Omental fat pad (tissue), 4 donors: ENCODE results near the gene RRAGB. TPM values are rescaled to one million over a fixed set of nuclear protein-coding genes. Genes with fewer than 3 reads are reported as not detected.
"Not testable (repeated sequence)": the region's sequence is repeated elsewhere in the genome, so short reads cannot be mapped to it uniquely, and the experiment has no call there.

ENCODE experiments used
- ATAC-seq: fragments of 150-250 bp; one replicate; pipeline ENCODE4 v1.9.1; 2016; ENCODE audit warnings: mild to moderate bottlenecking, moderate library complexity; ENCODE audit not compliant: low FRiP score
- DNase-seq: peaks from one replicate; pipeline ENCODE4 v3.0.0-alpha.2; 2019; ENCODE audit warnings: low spot score
- total RNA-seq, 4 donors: library from RNA; depleted of rRNA; stranded (reverse); fragments of >200 nt; gene quantifications; one replicate each; pipeline ENCODE4 v1.1.0, GENCODE V29; 2016
- TF ChIP-seq, protein P1 (sequence below), 3 donors: fragments of 450-650 bp; IDR thresholded peaks; one replicate each; pipeline ENCODE4 v1.5.1; 2016 to 2017; ENCODE audit warnings: antibody characterized with exemption in 3 of 3, mild to moderate bottlenecking in 3 of 3, moderate library complexity in 2 of 3

The RRAGB gene
- total RNA-seq, result 10 to 100 TPM in 3 of 4 donors, 1 to 10 TPM in 1; 9.5 to 25.9 (median 16.4) TPM

GRCh38 chrX:55717521-55718497 is at the start of gene RRAGB:
Gene RRAGB (plus strand): TSS chrX:55717749. CDS start chrX:55718328, 579 bp downstream.
- DNase-seq (peak; percentile 72), ATAC-seq (peak; percentile 100)
- TF ChIP-seq, protein P1, sequence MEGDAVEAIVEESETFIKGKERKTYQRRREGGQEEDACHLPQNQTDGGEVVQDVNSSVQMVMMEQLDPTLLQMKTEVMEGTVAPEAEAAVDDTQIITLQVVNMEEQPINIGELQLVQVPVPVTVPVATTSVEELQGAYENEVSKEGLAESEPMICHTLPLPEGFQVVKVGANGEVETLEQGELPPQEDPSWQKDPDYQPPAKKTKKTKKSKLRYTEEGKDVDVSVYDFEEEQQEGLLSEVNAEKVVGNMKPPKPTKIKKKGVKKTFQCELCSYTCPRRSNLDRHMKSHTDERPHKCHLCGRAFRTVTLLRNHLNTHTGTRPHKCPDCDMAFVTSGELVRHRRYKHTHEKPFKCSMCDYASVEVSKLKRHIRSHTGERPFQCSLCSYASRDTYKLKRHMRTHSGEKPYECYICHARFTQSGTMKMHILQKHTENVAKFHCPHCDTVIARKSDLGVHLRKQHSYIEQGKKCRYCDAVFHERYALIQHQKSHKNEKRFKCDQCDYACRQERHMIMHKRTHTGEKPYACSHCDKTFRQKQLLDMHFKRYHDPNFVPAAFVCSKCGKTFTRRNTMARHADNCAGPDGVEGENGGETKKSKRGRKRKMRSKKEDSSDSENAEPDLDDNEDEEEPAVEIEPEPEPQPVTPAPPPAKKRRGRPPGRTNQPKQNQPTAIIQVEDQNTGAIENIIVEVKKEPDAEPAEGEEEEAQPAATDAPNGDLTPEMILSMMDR (IDR thresholded peaks at IDR 0.05), result no peak

DNA sequence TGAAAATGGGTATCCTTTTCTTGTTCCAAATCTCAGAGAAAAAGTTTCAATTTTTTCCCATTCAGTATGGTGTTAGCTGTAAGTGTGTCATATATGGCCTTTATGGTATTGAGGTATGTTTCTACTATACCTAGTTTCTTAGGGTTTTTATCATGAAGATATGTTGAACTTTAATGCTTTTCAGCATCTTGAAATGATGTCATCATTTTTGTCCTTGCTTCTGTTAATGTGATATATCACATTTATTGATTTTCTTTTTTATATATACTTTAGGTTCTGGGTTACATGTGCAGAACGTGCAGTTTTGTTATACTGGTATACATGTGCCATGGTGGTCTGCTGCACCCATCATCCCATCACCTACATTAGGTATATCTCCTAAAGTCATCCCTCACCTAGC is 49.5 kb upstream of the RRAGB start:
- TF ChIP-seq, protein P1 (IDR thresholded peaks at IDR 0.05), result no peak
- DNase-seq (no peak), ATAC-seq (no peak)

DNA sequence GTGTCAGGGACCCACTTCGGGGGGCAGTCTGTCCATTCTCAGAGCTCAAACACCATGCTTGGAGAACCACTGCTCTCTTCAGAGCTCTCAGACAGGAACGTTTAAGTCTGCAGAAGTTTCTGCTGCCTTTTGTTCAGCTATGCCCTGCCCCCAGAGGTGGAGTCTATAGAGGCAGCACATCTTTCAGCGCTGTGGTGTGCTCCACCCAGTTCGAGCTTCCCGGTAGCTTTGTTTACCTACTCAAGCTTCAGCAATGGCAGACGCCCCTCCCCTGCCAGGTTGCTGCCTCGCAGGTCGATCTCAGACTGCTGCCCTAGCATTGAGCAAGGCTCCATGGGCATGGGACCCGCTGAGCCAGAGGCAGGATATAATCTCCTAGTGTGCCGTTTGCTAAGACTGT is 29.0 kb upstream of the RRAGB start:
- not testable (repeated sequence) for DNase-seq, ATAC-seq

GRCh38 chrX:55695227-55696018 is 22.1 kb upstream of the RRAGB start:
- no peak for ATAC-seq
- TF ChIP-seq, protein P1 (IDR thresholded peaks at IDR 0.05), result no peak
- no peak for DNase-seq

- TF ChIP-seq, protein P1 (IDR thresholded peaks at IDR 0.05), result no peak
- DNase-seq, result no peak
- no peak for ATAC-seq
These were observed 20.2 kb upstream of the RRAGB start for GRCh38 chrX:55697381-55697780.

- no peak for ATAC-seq
- DNase-seq, result no peak
- TF ChIP-seq, protein P1 (IDR thresholded peaks at IDR 0.05), result no peak
These were observed 14.9 kb upstream of the RRAGB start for GRCh38 chrX:55702671-55703070.

- ATAC-seq, DNase-seq: not testable (repeated sequence)
These were observed 14.1 kb upstream of the RRAGB start for GRCh38 chrX:55703436-55703835.

- not testable (repeated sequence) for ATAC-seq, DNase-seq
These were observed 12.5 kb upstream of the RRAGB start for GRCh38 chrX:55705066-55705465.
